NCI-H526 (cell line): ENCODE results near the gene SRGAP3.
A peak's percentile ranks its signal among the peaks of the same experiment; 100 is the strongest.

ENCODE experiments used
- DNase-seq, 2 experiments: peaks; one replicate each; lab custom pipeline; 2025; lab: John Stamatoyannopoulos, UW

The SRGAP3 gene

DNA sequence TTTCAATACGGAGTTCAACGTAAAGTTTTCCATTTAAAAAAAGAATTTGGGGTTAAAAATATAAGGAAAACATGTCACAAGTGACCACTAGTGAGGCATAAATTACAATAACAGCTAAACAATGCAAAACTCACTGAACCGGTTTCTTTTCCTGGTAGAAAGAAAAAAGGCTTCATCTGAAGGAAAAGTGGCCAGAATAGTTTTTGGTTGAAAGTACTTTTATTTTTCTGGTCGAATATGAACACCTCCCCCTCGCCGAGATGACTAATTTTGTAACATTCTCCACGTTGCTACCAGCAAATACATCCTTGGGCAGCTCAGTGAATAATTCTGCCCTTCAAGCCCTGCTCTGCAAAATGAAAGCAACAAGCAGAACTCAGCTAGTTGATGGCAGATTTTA, 3.9 kb upstream of the SRGAP3 start:
- DNase-seq = peak in 1 of 2 experiments; percentile 28

DNA sequence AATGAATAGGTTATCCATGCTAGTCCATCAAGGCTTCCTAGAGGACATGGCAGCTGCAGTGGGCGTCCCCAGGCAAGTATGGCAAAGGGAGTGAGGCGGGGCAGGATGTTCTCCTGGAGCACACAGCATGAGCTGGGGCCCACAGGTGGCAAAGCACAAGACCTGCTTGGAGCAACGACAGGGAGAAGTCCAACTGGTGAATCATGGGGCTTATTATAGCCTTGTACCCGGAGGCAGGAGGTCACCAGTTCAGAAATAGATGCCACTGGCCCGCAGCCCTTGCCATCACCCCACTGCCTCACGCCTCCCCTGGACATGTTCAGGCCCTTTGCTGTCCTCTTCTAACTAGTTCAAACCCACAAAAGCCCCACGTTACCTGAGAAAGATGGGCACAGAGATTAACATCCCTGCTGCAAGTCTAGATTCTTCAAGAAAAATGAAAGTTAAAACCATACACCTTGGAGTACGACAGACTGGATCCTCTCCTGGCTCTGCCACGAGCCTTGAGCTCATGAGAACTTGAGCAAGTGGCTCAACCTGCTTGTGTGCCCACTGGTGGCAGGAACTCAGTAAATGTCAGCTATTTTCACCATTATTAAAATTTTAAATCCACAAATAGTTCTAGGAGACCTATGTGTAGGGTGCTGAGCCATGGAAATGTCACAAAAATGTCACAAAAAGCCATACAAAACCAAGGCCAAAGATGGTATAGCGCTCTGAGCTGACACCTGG, 1.8 kb upstream of the SRGAP3 start:
- DNase-seq = no peak

DNA sequence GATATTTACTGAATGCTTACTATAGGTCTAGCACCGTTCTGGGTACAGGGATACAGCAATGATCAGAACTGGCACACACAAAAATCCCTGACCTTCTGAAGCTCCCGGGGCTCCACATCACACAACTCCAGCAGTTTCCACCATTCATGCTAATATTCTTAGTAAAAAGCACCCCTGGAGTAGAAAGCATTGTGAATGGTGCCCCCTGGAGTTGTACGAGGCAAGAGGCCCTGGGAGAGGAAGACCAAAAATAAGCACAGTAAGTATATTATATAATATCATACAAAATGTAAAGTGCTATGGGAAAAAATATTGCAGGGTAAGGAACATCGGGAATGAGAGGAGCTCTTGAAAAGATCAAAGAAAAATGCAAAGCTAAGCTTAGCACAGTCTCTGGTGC, 790 bp upstream of the SRGAP3 start:
- DNase-seq = peak in 1 of 2 experiments; percentile 14

DNA sequence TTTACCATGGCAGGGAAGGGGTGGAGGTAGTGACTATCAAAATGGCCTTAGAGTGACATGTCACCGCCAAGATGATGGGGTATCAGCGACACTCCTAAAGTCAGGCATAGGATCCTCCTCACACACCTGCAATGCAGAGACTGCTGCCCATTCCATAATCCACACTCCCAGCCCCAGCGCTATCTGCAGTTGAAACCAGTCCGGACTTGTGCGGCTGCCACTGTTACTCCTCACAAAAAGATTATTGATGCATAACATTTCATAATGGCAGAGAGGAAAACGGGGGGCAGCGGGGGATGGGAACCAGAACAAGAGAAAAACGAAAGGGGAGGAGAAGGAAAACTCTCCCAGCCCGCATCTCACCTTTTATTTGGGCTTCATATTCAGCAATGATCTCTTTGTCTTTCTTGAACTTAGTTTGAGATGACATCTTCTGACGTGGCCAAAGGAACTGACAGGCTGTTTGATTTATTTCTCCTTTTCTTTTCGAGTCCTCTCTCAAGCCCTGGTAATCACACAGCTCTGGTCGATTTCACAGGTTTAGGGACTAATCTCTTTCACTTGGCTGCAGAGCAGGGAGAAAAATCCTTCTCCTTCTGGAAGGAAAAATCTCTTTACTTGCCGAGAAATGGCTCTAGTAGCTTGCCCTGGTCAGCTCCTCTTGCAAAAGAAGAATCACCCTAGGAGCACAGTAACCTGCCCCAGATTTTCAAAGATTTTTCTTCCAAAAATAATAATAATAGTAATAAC, 749 bp downstream of the SRGAP3 start:
- DNase-seq = peak; percentile 69 to 78

DNA sequence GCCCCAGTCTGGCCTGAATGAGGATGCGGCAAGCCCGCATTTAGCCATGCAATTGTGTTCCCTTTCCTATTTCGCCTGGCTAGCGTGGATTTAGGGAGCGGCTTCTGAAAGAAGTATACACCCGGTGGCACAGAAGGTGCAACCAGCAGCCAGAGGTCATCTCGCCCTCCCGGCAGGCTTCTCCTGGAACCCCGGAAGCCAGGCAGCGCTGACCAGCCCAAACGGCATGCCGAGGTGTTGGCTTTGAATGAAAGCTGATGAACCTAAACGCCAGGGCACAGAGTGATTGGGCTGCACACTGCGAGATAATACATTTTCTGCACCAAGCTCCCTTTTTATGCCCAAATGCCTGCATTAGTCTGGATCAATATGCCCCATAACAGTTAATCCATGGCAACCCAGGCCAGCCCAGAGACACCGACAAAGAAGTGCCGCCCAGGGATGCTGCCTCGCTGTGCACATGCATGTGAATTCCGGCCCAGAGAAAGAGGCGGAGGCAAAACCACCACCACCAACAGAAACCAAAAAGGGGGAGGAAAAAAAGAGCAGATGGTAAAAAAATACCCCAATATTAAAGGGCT, 1.4 kb downstream of the SRGAP3 start:
- DNase-seq = peak; percentile 36 to 69

DNA sequence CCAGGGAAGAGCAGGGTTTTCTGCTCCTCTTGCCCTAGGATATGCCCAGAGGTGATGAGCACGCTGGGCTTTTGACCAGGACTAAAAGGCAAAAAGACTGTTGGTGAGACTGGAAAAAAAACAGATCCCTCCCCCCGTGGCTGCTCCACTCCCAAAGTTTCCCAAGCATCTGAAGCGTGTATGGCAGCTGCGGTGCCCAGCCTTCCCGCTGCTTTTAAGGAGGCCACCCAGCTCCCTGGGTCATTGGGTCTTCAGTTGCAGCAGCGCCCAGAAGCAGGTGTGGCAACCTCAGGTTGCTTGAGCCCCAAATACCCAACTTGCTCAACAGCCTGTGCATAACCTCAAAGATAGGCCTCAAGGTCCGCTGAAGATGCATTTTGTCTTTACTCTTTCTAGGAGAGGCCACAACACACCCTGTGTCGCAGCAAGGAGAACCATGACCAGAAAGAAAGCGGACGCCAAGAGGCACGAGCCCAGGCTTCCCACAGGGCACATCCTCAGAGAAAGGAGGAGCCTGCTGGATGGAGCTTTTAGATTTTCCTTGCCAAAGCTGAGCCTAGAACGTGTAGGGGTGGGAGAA, 2.0 kb downstream of the SRGAP3 start:
- DNase-seq = peak; percentile 34 to 73

DNA sequence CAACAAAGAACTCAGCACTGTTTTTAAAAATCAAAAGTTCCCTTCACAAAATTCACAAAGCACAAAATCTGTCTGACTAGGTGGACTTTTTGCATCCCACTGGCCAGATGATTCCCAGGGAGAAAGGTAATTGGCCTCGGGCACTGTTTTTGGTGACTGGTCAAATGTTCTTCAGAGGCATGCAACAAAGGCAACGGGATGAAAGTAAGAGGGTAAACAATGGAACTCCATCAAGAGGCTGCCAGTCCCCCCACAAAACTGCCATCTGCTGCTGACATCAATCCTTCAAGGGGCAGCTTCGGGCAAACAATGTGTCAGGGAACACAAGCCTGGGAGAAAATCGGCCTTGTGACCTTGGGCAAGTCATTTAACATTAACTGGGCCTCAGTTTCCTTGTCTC, 3.3 kb downstream of the SRGAP3 start:
- DNase-seq = no peak

DNA sequence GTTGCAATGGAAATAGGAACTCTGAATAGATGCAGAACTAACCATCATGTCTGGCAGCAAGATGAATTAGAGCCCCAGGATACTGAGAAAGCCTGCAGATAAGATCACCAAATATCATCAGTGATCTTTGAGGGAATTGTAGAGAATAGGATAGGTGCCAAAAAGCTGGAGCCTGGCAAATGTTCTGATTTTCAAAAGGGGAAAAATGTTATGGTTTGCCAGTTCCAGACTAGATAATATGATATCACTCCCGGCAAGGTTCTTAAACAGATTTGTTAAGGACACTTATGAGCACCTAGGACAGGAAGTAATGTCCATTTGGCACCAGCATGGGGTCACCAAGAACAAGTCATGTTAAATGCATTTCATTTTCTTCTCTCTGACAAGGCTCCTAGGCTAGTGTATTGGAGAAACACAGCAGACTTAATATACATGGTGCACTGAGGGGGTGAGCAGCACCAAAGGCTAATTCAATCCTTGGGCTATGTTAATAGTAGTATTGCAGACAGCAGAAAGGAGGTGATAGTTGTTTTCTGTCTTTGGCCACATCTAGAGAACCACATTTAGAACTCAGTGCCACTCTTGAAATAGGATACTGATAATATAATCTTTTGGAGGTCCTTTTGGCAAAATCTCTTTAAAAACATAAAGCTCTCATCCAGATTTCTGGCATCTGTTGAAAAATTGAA, 4.8 kb downstream of the SRGAP3 start:
- no peak for DNase-seq

DNA sequence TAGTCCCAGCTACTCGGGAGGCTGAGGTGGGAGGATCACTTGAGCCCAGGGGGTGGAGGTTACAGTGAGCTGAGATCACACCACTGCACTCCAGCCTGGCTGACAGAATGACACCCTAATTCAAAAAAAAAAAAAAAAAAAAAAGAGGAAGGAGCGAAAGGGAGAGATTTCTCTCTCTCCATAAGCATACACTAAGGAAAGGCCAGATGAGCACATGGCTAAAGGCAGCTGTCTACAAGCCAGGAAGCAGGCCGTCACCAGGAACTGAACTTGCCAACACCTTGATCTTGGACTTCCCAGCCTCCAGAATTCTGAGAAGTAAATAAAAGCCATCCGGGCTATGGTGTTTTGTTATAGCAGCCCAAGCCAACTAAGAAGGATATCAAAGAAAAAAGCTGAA, 7.5 kb downstream of the SRGAP3 start:
- DNase-seq = no peak

DNA sequence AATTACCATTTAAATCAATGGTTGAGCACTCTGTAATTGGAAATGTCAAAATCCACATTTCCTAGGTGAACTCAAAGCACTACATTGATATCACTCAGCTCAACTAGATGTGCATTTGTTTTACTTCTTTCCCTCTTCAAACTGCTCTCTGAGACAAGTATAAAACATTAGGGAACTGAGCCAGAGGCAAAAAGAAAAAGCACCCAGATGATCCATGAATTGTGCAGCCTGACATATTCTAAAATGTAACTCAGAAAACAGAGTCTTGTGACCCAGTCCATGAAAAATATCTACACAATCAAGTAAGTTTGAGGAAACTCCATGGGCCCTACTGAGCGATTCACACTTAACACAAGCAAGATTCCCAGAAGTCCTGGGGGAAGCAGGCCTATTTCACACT, 9.8 kb downstream of the SRGAP3 start:
- no peak for DNase-seq

DNA sequence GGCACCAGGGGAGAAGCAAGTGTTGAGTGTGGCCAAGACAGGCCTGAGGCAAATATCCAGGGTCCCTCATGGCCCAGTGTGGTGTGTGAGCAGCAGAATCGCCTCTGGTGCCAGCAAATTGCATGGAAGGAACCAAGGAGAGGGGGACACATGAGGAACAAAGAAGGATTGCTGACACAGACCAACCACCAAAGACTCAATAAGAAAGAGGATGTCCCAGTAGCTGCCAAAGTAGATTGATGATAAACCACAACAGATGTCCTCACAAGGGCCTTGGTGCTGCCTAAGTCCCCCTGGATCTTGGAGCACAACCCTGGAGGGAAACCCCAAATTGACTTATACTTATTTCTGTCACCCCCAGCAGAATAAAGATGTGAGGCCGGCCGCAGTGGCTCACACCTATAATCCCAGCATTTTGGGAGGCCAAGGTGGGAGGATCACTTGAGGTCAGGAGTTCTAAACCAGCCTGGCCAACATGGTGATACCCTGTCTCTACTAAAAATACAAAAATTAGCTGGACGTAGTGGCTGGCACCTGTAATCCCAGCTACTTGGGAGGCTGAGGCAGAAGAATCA, 10.6 kb downstream of the SRGAP3 start:
- DNase-seq = no peak

DNA sequence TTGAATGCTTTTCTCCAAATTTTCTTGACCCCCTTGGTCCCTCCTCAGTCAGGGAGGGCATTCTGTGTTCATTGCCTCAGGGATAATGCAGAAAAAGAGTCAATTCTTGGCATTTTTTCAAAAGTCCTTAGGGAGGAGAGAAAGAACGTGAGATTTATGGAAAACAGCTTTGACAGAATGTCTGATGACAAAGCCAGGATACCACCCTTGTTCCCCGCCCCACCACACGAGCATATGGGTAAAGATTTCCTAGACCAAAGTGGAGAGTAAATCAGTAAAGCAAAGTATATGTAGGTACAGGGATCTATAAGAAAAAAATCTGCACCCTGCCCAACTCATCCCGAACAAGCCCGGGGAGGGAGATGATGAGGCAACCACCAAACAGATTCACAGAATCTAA, 11.2 kb downstream of the SRGAP3 start:
- no peak for DNase-seq

DNA sequence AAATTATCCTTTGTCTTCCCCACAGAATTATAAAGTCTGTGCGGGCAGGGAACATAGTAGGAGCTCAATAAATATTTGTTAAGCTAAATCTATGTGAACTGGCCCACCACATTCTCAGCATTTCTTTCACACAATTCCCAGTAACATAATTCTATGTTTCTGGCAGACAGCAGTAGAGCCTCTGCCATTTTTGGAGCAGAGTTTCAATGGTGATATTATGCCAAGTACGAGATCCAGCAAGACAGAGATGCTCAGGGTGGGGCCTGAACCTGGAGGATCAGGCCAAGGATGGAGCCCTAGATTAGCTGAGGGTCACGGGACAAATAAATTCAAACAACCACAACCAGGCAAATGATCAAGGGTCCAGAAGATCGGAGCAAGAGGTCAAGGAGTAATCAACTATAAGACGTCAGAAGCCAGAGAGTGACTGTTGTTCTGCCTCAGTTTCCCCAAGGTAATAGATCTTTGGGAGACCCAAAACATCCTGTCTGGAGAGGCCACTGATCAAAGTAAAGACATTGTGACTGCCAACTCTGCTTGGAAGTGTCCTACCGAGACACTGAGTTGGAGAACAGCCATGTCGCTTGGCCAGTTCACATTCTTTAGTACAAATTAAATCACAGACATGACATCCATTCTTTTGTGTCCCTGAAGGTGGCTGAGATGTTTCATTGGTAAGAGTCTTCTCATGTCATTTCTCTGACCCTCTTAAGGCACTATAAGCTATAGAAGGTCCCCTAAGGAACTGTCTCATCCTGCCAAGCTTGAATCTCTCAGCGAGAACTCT, 15.4 kb downstream of the SRGAP3 start:
- DNase-seq = no peak

DNA sequence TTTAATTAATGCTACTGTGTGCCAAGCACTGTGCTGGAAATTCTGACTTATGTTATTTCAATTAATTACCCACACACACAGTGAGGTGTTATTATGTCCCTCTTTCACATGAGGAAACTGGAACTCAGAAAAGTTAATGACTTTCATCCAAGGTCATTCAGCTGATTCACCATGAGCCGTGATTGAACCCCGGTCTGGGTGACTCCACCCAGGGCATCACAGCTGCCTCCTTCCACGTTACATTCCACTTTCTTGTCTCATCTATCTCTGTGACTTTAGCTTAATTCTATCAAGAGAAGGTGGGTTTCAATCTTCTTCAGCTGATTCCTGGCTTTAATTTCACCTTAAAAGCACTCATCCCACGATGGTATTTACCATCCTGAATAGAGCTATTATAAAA, 16.3 kb downstream of the SRGAP3 start:
- no peak for DNase-seq

DNA sequence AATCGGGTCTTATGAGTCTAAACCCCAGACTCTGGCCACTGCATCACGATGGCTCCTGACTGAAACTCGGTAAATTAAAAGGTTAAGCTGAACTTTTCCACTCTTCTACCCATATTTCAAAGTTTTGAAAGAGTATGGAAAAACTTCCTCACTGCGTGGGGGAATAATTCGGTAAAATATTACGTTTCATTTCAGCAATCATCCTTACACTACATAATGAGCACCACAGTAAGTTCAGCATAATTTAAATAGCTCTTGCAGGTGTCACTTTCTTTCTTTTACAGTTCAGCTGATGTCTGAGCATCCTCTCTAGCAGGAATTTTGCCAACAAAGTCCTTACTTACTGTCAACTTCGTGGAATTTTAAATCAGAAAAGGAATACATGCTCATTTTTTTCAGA, 17.5 kb downstream of the SRGAP3 start:
- no peak for DNase-seq

DNA sequence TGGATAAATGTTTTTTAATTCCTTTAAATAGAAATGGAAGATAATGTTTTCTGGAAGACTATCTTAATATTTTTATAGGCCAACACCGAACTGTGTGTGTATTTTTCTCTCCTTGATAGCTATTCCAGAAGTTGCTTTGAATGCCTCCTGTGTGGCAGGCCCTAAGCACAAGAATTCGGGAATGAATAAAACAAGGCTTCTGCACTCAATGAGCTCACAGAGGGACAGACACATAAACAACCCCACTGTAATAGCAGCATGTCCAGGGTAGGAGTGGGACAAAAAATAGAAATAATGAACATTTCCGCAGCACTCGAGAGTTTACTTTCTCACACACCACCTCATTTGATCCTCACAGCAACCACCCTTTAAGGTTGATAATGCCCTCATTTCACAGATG, 18.0 kb downstream of the SRGAP3 start:
- DNase-seq = no peak

DNA sequence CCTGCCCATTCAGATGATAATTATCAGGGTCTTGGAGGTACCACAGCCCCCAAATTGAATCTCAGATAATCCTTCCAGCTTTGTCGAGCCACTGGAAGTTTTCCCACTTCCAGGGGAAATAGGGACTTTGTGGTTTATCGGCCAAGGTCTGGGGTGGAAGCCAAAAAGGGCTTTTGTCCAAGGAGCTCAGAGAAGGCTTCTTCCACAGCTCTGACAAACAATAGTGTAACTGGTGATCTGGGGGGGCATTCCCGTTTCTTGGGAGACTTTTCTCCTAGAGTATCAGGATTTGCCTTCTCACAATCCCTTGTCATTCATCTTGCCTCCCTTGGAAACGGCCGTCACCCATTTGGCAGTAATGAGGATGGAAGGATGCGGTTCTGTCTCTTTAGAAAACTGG, 18.4 kb downstream of the SRGAP3 start:
- no peak for DNase-seq

DNA sequence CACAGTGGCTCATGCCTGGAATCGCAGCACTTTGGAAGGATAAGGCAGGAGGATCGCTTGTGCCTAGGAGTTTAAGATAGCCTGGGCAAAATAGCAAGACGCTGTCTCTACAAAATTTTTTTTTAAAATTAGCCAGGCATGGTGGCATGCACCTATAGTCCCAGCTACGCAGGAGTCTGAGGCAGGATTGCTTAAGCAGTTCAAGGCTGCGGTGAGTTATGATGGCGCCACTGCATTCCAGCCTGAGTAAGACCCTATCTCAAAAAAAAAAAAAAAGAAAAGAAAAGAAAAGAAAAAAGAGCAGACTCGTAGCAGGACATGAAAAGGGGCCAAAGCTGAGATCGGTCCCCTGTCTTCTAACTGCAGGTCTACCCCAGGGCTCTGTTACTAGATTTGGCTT, 18.9 kb downstream of the SRGAP3 start:
- no peak for DNase-seq

DNA sequence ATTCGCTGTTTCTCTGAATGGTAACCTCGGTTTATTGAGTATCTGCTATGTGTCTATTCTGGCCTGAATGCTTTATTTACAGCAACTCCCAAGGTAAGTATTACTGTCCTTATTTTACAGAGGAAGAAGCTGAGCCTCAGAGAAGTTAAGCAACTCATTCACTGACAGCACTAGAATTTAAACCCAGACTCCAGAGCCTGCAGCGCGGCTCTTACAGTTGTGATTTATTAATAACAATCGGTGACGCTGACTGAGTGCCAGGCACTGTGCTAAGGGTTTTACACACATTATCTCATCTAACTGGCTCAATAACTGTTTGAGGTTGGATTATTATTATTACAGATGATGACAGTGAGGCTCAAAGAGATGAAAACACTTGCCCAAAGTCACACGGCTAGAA, 19.6 kb downstream of the SRGAP3 start:
- no peak for DNase-seq

DNA sequence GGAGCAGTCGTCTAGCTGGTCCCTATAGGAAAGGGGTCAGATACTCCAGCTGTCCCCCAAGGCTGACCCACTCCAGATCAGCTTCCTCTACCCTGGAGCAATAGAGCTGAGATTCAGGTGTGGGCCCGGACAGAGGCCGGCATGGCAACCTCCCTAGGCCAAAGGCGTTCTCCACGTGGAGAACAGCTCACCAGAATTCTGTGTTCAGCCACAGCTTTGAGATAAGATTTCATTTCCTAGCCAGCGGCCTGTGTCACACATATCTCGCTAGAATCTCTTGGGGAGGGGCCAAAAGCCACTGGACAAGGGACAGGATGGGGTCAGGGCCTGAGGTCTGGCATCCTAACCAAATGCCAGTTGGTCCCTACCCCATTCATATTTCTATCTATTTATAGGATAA, 20.1 kb downstream of the SRGAP3 start:
- no peak for DNase-seq

DNA sequence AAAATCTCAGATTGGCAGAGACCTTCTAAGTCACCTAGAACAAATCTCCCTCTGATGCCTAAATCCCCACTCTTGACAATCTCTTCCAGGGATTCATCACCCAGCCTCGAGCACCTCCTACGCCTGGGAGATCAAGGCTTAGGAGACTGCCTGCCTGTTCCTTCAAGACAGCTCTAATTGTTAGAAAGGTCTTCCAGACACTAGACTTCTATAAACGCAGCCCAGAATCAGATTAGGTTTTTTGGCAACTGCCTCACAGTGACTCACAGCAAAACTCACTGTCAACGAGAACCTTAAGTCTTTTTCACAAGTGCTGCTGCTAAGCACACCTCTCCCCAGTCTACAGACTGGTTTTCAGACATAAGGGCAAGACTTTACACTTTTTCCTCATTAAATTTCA, 23.1 kb downstream of the SRGAP3 start:
- DNase-seq = no peak
